Choroid plexus epithelial cell (primary cell): Measurements from ENCODE around the gene URB1.

ENCODE experiments used
- DNase-seq: peaks from one replicate; pipeline ENCODE4 v3.0.0-alpha.2; 2010; ENCODE audit warnings: low read depth
- H3K4me3 ChIP-seq: 2 replicates; pipeline ENCODE4 v1.5.1; 2011; ENCODE audit warnings: low read depth, mild to moderate bottlenecking, control low read depth, low read length, moderate library complexity
- CTCF ChIP-seq: conservative IDR thresholded peaks from 2 replicates; pipeline ENCODE4 v1.5.1; 2011; ENCODE audit warnings: low read depth, mild to moderate bottlenecking, control low read depth, inconsistent platforms, low read length, moderate library complexity

Gene URB1

GRCh38 chr21:32350981-32351380 is 41.8 kb downstream of the URB1 start:
- no peak overlapping the region for H3K4me3 ChIP-seq
- no peak for DNase-seq
- no peak for TF ChIP-seq CTCF

GRCh38 chr21:32350211-32350980 is 42.4 kb downstream of the URB1 start:
- DNase-seq = no peak
- TF ChIP-seq CTCF = no peak
- H3K4me3 ChIP-seq = no peak overlapping the region

- TF ChIP-seq CTCF = no peak
- H3K4me3 ChIP-seq = no peak overlapping the region
- DNase-seq = no peak
Measured at GRCh38 chr21:32349333-32349944, 43.4 kb downstream of the URB1 start.

- no peak overlapping the region for H3K4me3 ChIP-seq
- TF ChIP-seq CTCF = no peak
- DNase-seq = no peak
Measured at GRCh38 chr21:32348604-32349332, 44.0 kb downstream of the URB1 start.

GRCh38 chr21:32347977-32348376 is 44.8 kb downstream of the URB1 start:
- no peak overlapping the region for H3K4me3 ChIP-seq
- no peak for TF ChIP-seq CTCF
- no peak for DNase-seq

GRCh38 chr21:32347351-32347750 is 45.5 kb downstream of the URB1 start:
- H3K4me3 ChIP-seq = no peak overlapping the region
- no peak for DNase-seq
- no peak for TF ChIP-seq CTCF
